Kasumi-1 (cell line): ENCODE data around the gene SKOR2.

Experiments
- DNase-seq, 2 experiments: peaks; one replicate each; lab custom pipeline; 2025; lab: John Stamatoyannopoulos, UW

The SKOR2 gene, protein sequence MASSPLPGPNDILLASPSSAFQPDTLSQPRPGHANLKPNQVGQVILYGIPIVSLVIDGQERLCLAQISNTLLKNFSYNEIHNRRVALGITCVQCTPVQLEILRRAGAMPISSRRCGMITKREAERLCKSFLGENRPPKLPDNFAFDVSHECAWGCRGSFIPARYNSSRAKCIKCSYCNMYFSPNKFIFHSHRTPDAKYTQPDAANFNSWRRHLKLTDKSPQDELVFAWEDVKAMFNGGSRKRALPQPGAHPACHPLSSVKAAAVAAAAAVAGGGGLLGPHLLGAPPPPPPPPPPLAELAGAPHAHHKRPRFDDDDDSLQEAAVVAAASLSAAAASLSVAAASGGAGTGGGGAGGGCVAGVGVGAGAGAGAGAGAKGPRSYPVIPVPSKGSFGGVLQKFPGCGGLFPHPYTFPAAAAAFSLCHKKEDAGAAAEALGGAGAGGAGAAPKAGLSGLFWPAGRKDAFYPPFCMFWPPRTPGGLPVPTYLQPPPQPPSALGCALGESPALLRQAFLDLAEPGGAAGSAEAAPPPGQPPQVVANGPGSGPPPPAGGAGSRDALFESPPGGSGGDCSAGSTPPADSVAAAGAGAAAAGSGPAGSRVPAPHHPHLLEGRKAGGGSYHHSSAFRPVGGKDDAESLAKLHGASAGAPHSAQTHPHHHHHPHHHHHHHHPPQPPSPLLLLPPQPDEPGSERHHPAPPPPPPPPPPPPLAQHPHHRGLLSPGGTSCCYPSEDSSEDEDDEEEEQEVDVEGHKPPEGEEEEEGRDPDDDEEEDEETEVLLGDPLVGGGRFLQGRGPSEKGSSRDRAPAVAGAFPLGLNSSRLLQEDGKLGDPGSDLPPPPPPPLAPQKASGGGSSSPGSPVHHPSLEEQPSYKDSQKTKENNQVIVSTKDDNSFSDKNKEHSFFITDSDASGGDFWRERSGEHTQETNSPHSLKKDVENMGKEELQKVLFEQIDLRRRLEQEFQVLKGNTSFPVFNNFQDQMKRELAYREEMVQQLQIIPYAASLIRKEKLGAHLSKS

DNA sequence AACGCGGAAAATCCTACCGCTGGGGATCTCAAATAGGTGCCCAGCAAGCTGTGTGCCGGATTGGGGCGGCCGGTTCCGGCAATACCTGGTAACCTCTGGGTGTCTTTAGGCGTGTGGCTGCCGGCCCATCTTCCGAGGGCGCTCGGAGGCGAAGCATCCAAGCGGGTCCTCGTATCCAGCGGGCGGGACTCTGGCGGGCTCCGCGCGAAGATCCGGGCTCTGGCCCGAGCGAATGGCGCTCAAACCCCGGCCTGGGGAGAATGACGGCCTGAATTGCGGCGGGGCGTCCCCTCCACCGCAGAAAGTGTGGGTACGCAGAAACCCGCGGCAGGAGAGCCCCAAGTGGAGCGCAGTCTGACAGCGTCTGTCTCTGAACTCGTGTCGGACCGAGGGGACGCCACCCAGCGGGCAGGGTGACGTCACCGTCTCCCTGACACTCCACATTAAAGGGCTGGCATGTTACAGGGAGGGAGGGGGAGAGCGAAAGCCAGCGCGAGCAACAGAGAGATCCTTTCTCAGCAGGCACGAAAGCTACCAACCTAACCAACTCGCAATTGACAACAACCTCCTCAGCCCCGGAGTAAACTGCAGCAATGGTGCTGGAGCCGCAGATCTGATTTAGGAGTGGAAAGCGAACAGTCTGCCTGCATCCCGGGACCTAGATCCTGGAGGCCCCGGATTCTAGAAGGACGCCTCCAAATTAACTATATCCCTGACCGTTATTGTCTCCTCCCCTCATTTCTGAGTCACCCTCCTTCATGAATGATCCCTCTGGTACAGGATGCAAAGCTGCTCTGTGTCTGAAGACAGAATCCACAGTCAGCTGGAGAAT lies at the start of gene SKOR2:
Gene SKOR2 (minus strand): TSS at position 372 of the 832 bp plus-strand sequence. CDS start 2,477 bp downstream, outside the sequence.
- DNase-seq = no peak

GRCh38 chr18:47296462-47296861 lies 45.0 kb upstream of the SKOR2 start:
- no peak for DNase-seq

DNA sequence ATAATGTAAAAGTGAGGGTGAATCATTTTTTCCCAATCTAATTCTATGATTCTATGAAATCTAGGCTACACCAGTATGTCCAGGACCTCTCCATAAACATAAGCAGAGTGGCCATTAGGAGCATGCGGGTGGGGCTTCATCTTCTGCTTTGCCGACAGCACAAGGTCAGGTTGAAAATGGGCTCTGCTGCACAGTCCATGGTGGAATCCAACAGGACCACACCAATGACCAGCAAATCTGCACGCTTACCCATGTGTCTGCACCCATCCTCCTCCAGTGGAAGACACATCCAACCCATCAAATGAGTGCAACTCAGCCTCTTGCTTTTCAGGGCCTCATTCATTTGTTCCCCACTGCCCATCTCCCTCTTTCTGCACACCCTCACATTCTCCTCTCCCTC lies 43.3 kb upstream of the SKOR2 start:
- DNase-seq = no peak

DNA sequence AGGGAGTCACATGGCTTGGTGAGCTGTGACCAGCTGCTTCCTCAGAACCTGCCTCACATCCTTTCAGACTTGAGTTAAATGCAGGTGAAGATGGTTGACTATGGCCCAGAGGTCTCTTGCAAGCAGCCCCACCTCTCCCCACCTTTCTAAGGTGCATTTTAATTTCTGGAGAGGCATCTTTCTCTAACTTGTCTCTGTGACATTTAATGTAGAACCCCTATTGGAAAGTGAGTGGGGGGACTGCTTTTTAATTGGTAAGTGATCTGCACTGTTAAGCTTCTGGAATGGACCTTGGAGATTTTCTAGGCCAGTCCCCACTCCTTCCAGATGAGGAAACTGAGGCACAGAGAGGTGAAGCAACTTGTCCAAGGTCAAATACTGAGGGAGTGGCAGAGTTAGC lies 37.3 kb upstream of the SKOR2 start:
- DNase-seq = no peak

DNA sequence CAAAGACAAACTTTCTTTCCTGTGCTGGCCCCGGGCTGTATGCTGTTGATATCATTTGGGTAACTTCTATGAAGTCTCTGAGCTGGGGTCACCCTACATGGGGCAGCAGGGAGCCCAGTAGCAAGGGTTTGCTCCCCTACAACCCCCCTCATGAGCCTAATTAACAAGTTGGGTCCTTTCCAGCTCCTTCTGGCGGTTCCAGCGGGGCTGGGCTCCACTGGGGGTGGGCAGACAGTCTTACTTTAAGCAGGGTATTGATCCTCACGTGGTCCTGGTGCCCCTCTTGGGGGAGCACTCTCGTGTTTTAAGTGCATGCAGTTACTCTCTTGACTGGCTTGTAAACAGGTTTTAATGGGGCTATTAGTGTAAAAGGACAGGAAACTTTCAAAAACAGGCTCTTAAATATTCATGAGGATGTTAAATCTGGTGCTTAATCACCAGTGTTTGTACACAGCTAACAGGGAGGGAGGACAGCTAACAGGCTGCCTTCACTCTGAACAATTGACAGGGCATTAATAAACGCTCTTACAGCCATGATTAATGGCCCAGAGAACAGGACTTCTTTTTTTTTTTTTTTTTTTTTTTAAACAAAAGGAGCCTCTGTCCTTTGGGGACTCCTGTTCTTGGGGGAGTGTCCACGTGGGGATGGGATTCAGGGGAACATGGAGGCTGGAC lies 36.6 kb upstream of the SKOR2 start:
- DNase-seq = no peak

GRCh38 chr18:47286776-47287410 lies 35.4 kb upstream of the SKOR2 start:
- no peak for DNase-seq

- no peak for DNase-seq
These were observed 34.0 kb upstream of the SKOR2 start for GRCh38 chr18:47285456-47285855.

GRCh38 chr18:47284721-47285395 lies 33.4 kb upstream of the SKOR2 start:
- no peak for DNase-seq

DNA sequence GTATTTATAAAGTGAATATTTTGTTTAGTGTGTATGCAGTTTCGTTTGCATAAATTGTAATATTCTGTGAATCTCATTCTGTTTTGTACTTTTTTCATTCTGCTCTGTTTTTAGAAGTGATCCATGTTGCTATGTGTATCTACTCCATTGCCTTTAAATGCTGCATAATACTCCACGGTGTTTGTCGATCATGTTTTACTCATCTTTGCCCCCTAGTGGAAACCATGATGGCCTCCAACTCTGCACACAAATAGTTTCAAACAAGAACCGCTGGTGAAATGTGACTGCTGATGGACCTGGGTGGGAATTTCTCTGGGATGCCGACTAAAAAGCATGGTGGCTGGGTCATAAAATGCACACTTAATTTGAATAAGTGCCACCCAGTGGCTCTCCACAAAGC lies 32.0 kb upstream of the SKOR2 start:
- peak; percentile 53 to 69 for DNase-seq

DNA sequence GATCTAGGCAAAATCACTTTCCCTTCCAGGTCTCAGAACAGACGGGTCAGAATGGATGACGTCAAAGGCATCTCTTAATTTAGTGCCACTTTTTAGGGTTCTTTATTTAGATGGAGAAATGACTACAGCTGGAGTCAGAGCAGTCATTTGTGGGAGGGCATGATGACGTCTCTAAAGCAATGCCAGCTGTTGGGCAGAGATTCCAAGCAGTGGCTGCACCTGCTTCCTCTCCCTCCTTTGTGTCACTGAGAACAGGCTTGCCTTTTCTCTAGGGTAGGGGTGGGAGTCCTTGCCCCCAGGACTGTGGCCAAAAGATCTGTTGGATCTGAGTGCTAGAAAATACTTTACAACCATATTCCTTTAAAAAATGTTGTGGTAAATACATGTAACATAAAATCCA lies 28.7 kb upstream of the SKOR2 start:
- DNase-seq = no peak

GRCh38 chr18:47274961-47275360 lies 23.5 kb upstream of the SKOR2 start:
- DNase-seq = no peak

GRCh38 chr18:47265197-47265596 lies 13.7 kb upstream of the SKOR2 start:
- no peak for DNase-seq

DNA sequence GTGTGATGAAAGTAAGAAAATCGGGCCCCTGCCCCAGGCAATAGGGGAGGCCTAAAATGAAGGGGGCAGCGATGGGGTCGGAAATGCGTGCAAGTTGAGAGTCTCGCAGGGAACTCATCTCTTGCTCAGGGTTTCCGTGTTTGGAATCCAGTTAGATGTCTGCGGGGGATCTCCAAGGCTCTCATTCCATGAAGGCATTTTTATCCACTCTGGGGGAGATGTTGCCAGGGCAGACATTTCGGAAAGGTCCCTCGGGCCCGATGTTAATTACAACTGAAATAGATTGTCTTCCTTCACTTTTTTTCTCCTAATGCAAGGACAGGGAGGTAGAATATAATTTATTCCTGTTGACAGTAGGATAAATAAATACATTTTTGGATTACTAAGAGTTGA lies 12.8 kb upstream of the SKOR2 start:
- no peak for DNase-seq

- DNase-seq = no peak
These were observed 12.2 kb upstream of the SKOR2 start for GRCh38 chr18:47263430-47264307.

DNA sequence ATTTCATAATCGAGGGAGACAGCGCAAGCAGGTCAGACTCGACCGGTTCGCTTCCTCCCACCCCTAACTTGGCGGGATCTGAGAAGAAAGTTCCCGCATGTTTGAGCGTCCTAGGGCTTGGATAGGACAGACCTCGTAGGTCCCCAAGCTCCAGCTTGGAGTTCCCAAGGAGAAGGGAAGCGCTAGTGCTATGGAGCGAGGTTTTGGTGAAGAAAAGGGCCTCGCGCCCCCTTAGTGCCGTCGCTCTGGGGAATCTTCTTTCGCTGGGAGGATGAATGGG lies 11.6 kb upstream of the SKOR2 start:
- DNase-seq = no peak

DNA sequence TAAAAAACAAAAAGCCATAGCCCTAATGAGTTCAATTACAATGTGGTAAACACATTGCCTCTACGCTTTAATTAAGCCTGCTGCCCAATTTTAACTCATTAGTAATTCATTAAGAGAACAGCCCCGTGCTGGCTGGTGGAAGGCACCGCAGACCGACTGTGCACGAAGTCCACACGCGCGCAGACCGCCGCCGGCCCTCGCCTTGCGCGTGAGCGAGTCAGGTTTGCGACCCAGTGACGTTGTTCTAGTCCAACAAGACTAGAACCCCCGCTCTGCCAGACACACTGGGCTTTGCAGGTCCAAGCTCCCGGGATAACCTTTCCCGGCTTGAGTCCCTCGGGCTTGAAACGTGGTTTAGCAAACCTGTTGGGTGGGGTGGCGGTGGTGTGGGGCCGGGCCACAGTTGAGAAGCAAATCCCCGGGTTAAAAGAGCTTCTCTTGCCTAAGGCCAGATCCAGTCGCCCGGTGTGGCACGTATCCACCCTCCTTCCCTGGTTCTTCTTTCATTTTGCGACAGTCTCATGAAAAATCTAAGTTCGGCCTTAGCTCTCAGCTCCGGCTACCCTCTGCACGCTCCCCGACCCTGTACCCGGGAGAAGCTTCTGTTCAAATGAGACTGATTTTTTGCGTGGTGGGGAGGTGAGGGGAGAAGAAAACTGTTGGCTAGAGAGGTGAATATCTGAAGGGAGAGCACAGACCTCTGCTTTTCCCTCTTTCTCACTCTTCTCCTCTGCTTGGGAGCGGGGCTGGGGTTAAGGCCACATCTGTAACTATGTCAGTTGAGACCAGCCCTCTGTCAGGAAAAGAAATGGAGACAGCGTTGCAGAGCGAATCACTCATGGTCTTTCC lies 11.1 kb upstream of the SKOR2 start:
- DNase-seq = no peak

DNA sequence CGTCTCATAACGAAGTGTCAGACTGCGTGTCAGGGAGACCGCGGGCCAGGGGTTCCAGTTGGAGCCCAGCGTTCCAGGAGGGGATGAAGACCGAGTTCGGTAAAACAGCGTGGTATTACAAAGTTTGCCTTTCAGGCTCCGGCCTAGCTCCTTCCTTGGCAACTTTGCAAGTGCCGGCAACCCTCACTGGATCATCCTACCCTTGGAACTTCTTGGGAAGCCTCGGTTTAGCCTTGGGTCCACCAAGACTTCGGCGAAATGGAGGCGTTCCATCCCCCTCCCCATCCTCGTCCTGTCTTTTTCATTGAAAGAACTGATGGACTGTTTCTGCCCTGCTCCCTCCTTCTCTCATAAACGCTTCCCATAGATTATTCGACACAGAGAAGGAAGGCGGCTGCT lies 10.4 kb upstream of the SKOR2 start:
- DNase-seq = no peak

DNA sequence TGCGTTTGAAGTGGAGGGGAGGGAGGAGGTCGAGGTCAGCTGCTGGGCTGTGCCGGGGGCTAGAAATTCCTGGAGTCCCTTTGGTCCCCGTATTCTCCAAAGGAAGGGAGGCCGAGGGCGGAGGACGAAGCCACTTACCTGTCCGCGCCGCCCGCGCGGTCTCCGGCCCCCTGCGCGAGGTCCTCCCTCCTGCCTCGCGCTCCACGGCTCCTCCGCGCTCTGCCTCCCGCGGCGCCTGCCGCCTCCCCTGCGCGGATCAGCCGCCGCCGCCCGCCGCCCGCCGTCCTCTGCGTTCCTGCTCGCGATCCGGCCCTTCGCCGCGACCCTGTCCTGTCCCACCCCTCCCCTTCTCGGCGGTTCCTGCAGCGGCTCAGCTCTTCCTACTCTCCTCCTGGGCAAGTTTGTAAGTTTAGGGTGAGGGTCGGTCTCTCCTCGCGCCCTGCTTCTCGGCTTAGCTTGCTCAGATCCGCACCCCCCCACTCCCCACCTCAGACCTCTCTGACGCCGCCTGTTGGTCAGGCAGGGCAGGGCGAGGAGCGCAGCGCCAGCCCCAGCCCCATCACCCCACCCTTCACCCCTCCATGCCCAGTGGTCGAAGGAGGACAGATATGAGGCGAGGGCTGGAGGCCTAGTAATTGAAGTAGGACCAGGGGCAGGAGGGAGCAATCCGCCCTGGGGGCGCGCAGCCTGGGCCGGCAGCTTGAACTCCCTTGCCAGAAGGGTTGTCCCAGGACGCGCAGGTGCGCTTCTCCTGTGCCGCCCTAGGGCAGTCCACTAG lies 9.7 kb upstream of the SKOR2 start:
- no peak for DNase-seq
